Globus pallidus (tissue), 1 donor: ENCODE measurements around the gene ACADSB.

Experiments
- DNase-seq: peaks from one replicate; pipeline ENCODE4 v3.0.0-alpha.2; 2015; ENCODE audit warnings: low spot score

ACADSB gene

GRCh38 chr10:123100030-123100762 lies 91.4 kb downstream of the ACADSB start:
- DNase-seq: no peak

- no peak for DNase-seq
Observed at GRCh38 chr10:123101872-123102271, 93.1 kb downstream of the ACADSB start.

- DNase-seq: no peak
Observed at GRCh38 chr10:123102673-123103072, 93.9 kb downstream of the ACADSB start.

GRCh38 chr10:123103944-123104343 lies 95.1 kb downstream of the ACADSB start:
- DNase-seq: no peak
